ENCODE results near the gene MAST4.

The MAST4 gene

GRCh38 chr5:66634601-66635000 is 38.4 kb downstream of the MAST4 start:
- H3F3A ChIP-seq (ENCODE audit: insufficient read depth, low read length) = no peaks in the 10 kb centered on the region
- no peak overlapping the region for H2AFZ ChIP-seq (ENCODE audit: low read length)
- no peak for DNase-seq

GRCh38 chr5:66637994-66638393 is 41.8 kb downstream of the MAST4 start:
- H3K27me3 ChIP-seq (replicated peaks; ENCODE audit: insufficient read depth, low read length) = no peaks in the 10 kb centered on the region
- DNase-seq = no peak

More at GRCh38 chr5:66634601-66635000, 38.4 kb downstream of the MAST4 start:
- TF ChIP-seq CTCF (IDR thresholded peaks at IDR 0.05; ENCODE audit: low read length) = no peak
- no peak for TF ChIP-seq EZH2 (optimal IDR thresholded peaks at IDR 0.05; ENCODE audit: low read depth, low read length)
- TF ChIP-seq EZH2phosphoT487 (IDR thresholded peaks at IDR 0.05; ENCODE audit: low read length) = no peak
- H3K9me3 ChIP-seq (replicated peaks; ENCODE audit: insufficient read depth, low read length) = no peaks in the 10 kb centered on the region
- H3K4me2 ChIP-seq (ENCODE audit: low read depth, low read length) = no peak overlapping the region
- no peaks in the 10 kb centered on the region for H3K79me2 ChIP-seq (ENCODE audit: low read length)
- H3K36me3 ChIP-seq (replicated peaks; ENCODE audit: insufficient read depth, low read length) = no peaks in the 10 kb centered on the region
- H3K4me1 ChIP-seq (ENCODE audit: low read length) = no peaks in the 10 kb centered on the region
- H3K9me2 ChIP-seq (replicated peaks; ENCODE audit: insufficient read depth, low read length) = no peaks in the 10 kb centered on the region
- H3K27ac ChIP-seq (ENCODE audit: low read length) = no peak overlapping the region
- H3K27me3 ChIP-seq (replicated peaks; ENCODE audit: insufficient read depth, low read length) = no peaks in the 10 kb centered on the region
- H3K9ac ChIP-seq (ENCODE audit: low read length) = no peak overlapping the region
- H3K4me3 ChIP-seq (ENCODE audit: low read length) = no peak overlapping the region
- H4K20me1 ChIP-seq (ENCODE audit: insufficient read depth, low read length) = no peaks in the 10 kb centered on the region

GRCh38 chr5:66639037-66639436 is 42.8 kb downstream of the MAST4 start:
- H3K9me2 ChIP-seq (replicated peaks; ENCODE audit: insufficient read depth, low read length) = no peaks in the 10 kb centered on the region
- no peaks in the 10 kb centered on the region for H3K27me3 ChIP-seq (replicated peaks; ENCODE audit: insufficient read depth, low read length)
- no peak overlapping the region for H2AFZ ChIP-seq (ENCODE audit: low read length)
- H4K20me1 ChIP-seq (ENCODE audit: insufficient read depth, low read length) = no peaks in the 10 kb centered on the region
- no peaks in the 10 kb centered on the region for H3K4me1 ChIP-seq (ENCODE audit: low read length)
- no peak overlapping the region for H3K27ac ChIP-seq (ENCODE audit: low read length)
- H3F3A ChIP-seq (ENCODE audit: insufficient read depth, low read length) = no peaks in the 10 kb centered on the region
- H3K9me3 ChIP-seq (replicated peaks; ENCODE audit: insufficient read depth, low read length) = no peaks in the 10 kb centered on the region
- no peak overlapping the region for H3K4me3 ChIP-seq (ENCODE audit: low read length)
- no peak overlapping the region for H3K9ac ChIP-seq (ENCODE audit: low read length)
- no peak overlapping the region for H3K4me2 ChIP-seq (ENCODE audit: low read depth, low read length)
- DNase-seq = no peak
- H3K36me3 ChIP-seq (replicated peaks; ENCODE audit: insufficient read depth, low read length) = no peaks in the 10 kb centered on the region
- no peak for TF ChIP-seq EZH2 (optimal IDR thresholded peaks at IDR 0.05; ENCODE audit: low read depth, low read length)
- no peak for TF ChIP-seq CTCF (IDR thresholded peaks at IDR 0.05; ENCODE audit: low read length)
- TF ChIP-seq EZH2phosphoT487 (IDR thresholded peaks at IDR 0.05; ENCODE audit: low read length) = no peak
- no peaks in the 10 kb centered on the region for H3K79me2 ChIP-seq (ENCODE audit: low read length)

More at GRCh38 chr5:66637994-66638393, 41.8 kb downstream of the MAST4 start:
- Histone ChIP-seq H3K79me2 (ENCODE audit: low read length) (no peaks in the 10 kb centered on the region), H3K9me2 (replicated peaks; ENCODE audit: insufficient read depth, low read length) (no peaks in the 10 kb centered on the region), H3K27ac (ENCODE audit: low read length) (no peak overlapping the region), H3K4me3 (ENCODE audit: low read length) (no peak overlapping the region), H3K9me3 (replicated peaks; ENCODE audit: insufficient read depth, low read length) (no peaks in the 10 kb centered on the region), H3K9ac (ENCODE audit: low read length) (no peak overlapping the region), H3K4me2 (ENCODE audit: low read depth, low read length) (no peak overlapping the region), H3K4me1 (ENCODE audit: low read length) (no peaks in the 10 kb centered on the region), H4K20me1 (ENCODE audit: insufficient read depth, low read length) (no peaks in the 10 kb centered on the region), H2AFZ (ENCODE audit: low read length) (no peak overlapping the region), H3K36me3 (replicated peaks; ENCODE audit: insufficient read depth, low read length) (no peaks in the 10 kb centered on the region), H3F3A (ENCODE audit: insufficient read depth, low read length) (no peaks in the 10 kb centered on the region)
- TF ChIP-seq EZH2phosphoT487 (IDR thresholded peaks at IDR 0.05; ENCODE audit: low read length) = no peak
- no peak for TF ChIP-seq EZH2 (optimal IDR thresholded peaks at IDR 0.05; ENCODE audit: low read depth, low read length)
- no peak for TF ChIP-seq CTCF (IDR thresholded peaks at IDR 0.05; ENCODE audit: low read length)

Measured in MM.1S (cell line).